Measurements from ENCODE around the gene SIK3. TPM values are rescaled to one million over a fixed set of nuclear protein-coding genes. Genes with fewer than 3 reads are reported as not detected.

Gene SIK3
- total RNA-seq, 1 donor from 2014 or later, result 40.0 TPM

DNA sequence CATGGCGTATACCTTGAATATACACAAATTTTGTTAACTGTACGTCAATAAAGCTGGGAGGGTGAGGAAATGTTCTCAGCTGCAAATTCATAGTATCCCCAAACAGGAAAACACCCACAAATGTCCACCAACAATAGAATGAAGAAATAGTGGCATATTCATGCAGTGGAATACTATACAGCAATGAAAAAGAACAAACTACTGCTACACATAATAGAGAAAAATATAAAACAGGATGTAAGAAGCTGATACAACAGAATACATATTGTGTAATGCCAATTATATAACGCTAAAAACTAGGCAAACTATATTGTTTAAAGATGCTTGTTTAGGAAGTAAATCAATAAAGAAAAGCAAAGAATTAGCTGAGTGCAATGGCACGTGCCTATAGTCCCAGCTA lies 81.5 kb downstream of the SIK3 start:
- intact Hi-C loops (cut with micrococcal nuclease), result no loop called here

DNA sequence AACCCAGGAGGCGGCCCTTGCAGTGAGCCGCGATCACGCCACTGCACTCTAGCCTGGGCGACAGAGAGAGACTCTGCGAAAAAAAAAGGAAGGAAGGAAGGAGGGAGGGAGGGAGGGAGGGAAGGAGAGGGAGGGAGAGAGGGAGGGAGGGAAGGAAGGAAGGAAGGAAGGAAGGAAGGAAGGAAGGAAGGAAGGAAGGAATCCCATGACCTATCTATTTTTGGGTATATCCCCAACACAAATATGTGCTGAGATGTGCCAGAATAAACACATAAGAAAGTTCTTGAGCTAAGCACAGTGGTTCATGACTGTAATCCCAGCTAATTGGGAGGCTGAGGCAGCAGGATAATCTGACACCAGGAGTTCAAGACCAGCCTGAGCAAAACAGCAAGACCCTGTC lies 82.0 kb downstream of the SIK3 start:
- intact Hi-C loops (cut with micrococcal nuclease), result no loop called here

DNA sequence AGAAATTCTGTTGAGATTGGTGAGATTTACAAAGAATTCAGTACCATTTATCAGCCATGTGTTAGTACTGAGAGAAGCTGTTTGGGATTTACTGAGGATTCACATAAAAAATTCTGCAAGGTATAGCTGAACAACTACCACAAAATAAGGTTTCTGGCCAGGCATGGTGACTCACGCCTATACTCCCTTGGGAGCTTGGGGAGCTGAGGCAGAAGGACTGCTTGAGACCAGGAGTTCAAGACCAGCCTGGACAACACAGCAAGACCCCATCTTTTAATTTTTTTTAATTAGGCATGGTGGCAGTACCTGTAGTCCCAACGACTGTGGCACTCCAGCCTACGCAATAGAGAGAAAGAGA lies 86.7 kb downstream of the SIK3 start:
- intact Hi-C loops (cut with micrococcal nuclease), result loop anchor here (2.0 kb wide), 1 partner anchor 15 kb away; no protein-coding TSS in a partner anchor

DNA sequence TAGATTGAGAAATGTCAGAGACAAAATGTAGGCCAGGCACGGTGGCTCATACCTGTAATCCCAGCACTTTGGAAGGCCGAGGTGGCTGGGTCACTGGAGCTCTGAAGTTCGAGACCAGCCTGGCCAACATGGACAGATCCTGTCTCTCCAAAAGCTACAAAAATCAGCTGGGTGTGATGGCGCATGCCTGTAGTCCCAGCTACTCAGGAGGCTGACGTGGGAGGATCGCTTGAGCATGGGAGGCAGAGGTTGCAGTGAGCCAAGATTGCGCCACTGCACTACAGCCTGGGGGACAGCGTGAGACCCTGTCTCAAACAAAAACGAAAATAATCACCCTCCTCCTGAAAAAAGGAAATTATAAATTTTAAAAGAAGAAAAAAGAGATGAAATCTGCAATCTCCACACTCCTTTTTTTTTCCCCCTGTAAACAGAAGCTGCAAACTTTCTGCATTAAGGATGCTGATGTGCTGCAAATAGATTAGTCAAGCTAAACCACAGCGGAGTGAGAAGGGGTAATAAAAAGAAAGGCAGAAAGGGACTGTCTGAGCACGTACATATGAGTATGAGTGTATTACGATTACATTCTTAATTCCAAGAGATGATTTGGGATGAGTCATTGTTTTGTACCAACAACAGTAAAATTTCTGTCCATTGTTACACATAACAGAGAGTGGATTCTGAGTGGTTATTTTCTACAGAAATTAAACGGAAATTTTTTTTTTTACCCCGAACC lies 87.3 kb downstream of the SIK3 start:
- intact Hi-C loops (cut with micrococcal nuclease), result loop anchor here (2.0 kb wide), 1 partner anchor 16 kb away; no protein-coding TSS in a partner anchor

DNA sequence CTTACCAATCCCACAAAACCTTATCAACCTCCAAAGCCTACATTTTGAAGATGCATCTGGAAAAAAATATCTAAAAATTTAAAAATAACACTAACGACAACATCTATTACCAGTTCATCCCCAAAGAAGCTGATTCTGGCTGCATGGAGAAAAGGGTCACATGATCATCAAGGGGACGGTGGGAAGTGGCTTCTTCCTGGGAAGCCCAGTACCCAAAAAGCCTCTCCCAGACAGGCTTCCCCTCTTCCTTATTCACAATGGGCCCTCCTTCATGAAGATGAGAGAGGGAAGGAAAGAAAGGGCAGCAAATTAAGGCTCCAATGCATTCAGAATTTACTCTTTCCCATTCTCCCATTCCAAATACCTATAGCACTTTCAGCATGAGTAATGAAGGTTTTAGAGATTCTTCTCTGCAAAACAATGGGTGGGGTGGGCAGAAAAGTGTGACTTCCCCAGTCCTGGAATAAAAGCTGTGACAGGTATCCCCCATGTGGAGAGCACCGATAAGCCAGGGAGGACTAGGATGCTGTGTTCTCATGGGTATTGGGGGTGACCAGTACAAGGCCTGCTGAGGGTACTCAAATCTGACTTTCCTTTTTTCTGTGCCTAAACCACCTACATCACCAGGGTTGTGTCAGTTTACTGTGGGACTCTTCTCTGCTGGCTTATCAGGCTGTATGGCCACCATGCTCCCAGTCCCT lies 88.2 kb downstream of the SIK3 start:
- intact Hi-C loops (cut with micrococcal nuclease), result loop anchor here (2.0 kb wide), 1 partner anchor 17 kb away; no protein-coding TSS in a partner anchor

DNA sequence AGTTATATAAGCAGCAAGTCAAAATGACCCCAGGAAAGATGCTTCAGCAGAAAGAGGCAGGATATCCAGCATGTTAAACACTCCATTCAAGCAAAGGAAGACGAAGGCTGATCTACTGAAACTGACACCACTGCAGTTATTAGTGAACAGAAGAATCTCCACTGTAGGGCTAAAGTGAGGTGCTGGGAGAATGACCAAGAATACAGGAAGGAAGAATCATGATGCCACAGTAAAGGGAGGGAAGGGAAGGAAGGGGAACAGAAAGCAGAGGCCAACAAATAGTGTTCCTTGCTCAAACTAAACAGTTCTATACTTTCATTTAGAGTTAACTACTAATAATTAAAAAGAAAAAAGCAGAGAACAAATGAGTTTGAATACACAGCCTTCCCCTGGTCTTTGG lies 92.5 kb downstream of the SIK3 start:
- intact Hi-C loops (cut with micrococcal nuclease), result no loop called here

DNA sequence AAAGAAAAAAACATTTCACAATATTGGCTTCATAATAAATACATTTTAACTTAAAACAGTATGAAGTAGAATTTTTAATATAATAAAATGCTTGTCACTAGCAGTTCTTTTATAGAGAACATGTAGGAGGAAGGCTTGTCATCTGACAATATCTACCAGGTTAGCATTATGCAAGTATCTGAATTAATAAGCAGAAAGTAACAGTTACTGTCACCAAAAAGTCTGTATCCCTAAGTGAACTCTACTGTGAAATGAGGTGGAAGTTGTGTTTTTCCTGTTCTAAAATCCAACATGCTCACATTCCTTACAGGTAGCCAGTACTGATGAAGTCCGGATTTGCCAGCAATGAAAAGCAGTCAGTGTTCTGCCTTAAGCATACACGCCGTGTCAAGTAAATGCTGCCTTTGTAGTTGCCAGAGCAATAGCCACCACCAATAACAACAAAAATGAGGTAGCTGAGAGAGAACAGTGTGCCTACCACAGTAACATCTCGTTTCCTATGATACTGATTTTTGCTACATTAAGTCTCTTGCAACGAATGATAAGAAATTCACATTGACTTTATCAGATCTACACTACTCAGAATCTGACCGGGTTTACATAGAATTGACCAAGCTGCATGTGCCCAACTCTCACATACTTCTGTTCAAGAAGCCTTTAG lies 95.5 kb downstream of the SIK3 start:
- intact Hi-C loops (cut with micrococcal nuclease), result no loop called here

DNA sequence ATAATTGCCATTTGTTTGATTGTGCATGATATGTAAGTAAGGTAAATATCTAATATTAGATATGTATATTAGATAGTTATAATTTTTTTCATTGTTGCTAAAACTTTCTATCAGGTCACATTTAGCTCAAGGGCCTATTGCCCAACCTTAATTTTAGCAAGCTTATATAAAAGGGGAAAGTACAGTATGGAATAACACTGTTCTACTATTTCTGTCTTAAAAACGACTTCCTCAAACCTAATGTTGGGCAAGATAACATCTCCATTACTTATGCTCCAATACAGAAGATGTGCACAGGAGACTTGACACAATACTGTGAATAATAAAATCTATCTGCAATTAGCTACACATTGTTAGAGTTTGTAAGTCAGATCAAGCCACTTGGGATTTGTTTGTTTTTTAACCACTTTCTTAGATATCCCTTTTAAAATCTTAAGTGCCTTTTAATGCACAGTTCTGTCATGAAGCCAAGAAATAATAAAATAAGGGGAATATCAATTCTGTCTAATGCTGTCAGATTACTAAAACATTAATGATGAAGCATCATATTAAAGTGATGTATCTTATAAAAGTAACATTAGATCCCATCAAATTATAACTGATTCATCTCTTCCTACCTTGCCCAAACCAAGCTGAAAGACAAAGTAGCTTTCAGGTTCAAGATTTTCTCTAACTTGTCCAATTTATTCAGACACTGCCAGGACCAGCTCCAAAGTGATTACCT lies 98.1 kb downstream of the SIK3 start:
- intact Hi-C loops (cut with micrococcal nuclease), result no loop called here

DNA sequence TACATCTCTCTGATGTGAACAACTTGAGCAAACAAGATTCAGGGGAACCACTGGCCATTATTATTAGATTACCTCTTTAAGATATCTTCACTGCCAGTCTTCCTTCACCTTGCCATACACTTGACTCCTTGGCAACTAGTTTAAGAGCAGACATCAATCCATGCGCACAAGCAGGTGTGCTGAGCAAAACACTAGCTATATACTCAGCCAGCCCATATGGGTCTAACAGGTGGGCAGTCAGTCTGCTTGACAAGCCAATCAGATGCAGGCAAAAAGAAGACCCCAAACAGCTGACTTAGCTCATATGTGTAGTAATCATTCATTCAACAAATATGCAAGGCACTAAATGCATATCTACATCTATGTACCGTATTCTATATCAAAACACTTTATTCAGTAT lies 101.2 kb downstream of the SIK3 start:
- intact Hi-C loops (cut with micrococcal nuclease), result no loop called here

DNA sequence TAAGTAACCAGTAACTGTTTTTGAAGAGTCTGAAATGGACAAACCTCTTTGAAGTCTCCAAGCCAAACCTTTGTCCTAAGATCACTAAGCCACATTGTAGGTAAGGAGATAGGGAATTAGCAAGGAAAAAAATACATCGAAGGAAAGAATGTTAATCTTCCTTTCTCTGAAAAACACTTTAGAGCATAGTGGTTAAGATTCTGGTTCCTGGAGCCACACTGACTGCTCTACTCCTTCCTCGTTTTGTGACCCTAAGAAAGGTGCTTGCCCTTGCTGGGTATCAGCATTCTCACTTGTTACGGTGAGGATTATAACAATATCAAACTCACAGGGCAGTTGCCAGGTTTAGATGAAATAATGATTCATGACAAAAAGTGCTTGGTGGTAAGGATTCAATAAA lies 104.0 kb downstream of the SIK3 start:
- intact Hi-C loops (cut with micrococcal nuclease), result no loop called here

DNA sequence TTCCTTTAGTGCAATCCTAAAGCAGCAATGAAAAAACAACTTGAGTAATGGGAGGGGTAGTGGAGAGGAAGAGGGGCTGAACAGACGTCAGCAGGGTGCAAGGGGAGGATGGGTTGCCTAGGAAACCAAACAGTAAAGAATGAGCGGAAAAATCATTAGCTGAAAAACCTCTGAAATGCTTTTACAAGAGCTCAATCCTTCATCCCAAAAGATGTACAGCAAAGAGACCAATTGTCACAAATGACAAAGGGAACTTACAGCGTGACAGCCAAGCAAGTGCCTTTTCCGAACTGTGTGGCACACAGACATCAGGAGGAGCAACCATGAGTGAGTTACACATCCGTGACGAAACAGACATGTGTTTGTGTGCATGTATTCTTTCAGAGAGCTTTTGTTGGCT lies 104.6 kb downstream of the SIK3 start:
- intact Hi-C loops (cut with micrococcal nuclease), result no loop called here

DNA sequence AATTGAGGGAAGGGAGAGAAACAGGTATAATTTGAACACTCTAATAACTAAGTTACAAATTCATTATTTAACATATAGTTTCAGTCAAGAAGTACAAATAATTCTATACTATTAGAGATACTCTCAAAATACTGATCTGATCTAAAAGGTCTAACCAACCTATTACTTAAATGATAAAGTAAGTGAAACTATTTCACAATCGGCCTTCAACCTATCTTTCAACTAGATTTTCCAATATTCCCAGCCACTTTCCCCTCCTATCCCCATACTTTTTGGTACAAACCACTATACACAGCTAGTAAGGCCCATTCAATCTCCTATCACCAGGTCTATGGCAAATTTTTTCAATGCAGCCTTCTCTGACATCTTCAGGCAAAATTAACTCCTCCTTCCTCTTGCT lies 106.7 kb downstream of the SIK3 start:
- intact Hi-C loops (cut with micrococcal nuclease), result no loop called here

DNA sequence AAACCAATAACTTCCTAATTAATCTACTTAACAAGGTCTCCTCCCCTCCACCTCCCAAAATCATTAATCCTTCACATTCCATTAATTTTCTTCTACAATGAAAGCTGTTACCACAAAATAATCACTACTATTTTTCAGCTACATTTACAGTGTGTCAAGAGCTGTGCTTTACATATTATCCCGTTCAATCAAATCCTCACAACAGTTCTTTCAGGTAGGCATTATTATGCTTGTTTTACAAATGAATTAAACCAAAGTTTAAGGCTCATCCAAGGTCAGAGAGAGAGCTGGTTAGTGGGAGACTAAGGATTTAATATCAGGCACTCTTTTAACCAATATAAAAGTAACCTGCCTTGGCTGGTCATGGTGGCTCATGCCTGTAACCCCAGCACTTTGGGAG lies 107.4 kb downstream of the SIK3 start:
- intact Hi-C loops (cut with micrococcal nuclease), result no loop called here

DNA sequence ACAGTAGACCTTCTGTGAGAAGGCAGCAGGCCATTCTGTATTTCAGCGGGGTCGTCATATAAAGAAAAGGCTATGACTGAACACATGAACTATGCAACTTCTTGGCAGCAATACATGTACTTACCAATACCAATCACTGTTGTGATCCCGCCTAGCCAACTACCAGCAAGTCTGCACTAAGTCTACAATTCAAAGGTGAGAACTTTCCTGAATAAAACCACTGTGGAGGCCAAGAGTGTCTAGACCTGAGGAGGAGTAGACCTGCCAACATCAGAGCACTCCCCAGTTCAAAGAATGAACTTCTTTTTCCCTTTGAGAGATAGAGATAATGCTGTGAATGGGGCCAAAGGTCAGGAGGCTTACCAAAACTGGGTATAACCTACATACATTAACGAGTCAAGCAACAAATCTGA lies 108.2 kb downstream of the SIK3 start:
- intact Hi-C loops (cut with micrococcal nuclease), result no loop called here

DNA sequence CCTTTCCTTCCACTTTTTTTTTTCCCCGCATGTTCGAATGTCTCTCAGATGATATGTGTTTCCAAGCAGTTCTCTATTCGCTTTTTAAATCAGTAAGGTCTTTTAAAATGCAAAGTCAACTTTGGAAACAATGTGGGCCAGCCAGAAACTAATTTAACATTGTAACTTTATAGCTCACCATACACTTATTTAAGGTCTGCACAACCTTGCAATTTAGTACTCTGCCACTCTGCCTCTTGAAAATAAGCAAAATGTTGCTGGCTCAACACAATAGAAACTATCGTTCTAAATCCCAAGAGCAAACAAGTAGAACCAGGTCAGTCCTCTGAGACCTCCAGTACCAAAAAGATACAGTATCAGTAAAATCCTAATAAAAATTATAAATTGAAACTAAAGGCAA lies 109.0 kb downstream of the SIK3 start:
- intact Hi-C loops (cut with micrococcal nuclease), result no loop called here

DNA sequence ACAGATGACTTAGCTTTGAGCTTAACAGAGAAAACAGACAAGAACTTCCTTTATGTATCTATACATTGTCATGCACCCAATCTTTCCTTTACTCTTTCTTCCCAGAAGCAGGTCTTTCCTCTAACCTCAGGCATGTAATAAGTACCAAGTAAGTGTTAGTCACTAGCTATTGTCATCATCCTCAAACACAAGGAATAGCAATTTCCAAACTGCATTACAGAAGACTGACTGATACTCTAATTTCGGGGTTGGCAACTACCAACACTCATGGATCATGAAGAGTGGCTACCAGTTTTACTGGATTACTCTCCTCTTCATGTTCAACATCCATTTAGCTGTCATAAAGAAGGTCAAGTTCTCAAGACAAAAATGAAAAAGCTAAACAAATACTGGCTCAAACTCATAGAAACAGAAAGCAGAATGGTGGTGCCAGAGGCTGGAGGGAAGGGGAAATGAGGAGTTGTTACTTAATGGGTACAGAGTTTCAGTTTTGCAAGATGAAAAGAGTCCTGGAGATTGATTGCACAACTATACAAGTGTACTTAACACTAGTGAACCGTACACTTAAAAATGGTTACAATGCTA lies 111.6 kb downstream of the SIK3 start:
- intact Hi-C loops (cut with micrococcal nuclease), result loop anchor here (1.0 to 2.0 kb wide), 5 partner anchors 36 to 110 kb away; no protein-coding TSS in a partner anchor

DNA sequence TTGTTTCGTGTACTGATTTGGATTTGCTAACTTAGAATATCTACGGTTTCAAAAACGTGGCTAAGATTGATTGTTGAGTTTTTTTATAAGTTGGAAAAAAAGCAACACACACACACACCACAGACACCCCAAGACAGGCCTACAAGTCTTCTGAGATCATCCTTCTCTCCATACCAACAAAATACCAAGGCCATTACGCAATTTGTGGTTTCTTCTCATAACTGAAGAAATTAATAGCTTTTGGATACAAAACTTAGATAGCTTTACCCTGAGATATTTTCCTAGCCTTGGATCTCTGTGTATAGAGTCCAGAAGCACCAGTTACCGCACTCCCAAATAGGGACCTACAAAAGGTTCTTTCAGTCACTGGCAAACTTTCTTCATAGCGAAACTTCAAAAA lies 113.6 kb downstream of the SIK3 start:
- intact Hi-C loops (cut with micrococcal nuclease), result no loop called here

DNA sequence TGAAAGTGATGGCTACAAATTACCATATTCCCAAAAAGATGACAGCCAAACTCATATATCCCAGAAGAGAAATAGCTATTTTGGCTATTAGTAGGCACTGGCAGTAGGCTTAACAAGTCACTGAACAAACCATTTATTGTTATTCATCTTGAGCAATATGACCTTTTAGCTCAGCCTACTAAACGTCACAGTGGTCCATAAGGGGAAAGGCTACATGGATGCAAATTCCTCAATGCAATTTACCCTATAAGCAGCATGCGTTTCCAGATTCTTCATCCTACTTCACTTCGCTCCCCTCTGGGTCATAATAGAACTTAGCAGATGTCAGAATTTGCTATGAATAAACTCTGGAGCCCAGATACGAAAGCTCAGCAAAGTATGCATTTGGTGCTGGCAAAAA lies 114.0 kb downstream of the SIK3 start:
- intact Hi-C loops (cut with micrococcal nuclease), result no loop called here

DNA sequence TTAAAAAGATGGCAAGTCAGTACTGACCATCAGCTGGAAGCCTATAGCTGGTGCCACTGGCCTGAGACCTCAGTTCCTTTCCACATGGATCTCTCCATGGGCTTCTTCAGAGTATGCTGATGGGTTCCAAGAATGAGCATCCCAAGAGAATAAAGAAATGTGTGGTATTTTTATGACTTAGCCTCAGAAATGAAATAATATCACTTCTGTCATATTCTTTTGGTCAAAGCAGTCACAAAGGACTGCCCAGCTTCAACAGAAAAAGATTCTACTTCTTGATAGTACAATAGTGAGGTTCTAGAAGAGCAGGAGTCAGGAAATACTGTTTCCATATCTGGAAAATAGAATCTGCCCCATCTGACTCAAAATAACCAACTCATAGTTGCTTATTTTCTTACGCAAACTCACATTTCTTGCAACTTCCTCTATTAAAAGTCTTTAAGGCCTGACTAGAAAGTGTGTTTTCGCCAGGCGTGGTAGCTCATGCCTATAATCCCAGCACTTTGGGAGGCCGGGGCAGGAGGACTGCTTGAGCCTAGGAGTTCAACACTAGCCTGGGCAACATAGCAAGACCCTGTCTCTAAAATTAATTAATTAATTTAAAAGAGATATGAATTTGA lies 116.9 kb downstream of the SIK3 start:
- intact Hi-C loops (cut with micrococcal nuclease), result no loop called here

DNA sequence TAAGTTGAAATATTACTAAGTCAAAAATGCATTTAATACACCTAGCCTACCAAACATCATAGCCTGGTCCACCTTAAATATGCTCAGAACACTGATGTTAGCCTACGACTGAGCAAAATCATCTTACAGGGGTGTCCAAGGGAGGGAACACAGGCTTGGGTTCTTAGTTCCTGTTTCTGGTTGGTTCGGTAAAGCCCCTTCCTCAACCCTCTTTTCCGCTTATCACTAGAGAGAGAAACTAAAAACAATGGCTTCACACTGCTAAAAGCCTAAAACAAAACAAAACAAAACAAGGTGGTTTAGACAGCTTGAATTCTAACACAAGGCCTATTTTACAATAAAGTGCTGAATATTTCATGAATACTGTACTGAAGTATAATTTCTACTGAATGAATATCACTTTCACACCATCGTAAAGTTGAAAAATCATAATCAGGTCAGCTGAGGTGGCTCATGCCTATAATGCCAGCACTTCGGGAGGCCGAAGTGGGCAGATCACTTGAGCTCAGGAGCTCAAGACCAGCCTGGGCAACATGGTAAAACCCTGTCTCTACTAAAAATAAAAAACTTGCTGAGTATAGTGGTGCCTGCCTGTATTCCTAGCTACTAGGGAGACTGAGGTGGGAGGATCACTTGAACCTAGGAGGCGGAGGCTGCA lies 118.0 kb downstream of the SIK3 start:
- intact Hi-C loops (cut with micrococcal nuclease), result no loop called here

Measured in T-helper 1 cell treated with Interleukin-12 subunit alpha and Interleukin-12 subunit beta and Interleukin-4 antibody, amounts not matched to agents 30 ng/mL and 1 ng/mL, for 36 hours (primary cell).